Peyer's patch (tissue), 4 donors: ENCODE data around the gene CENPW. TPM values are rescaled to one million over a fixed set of nuclear protein-coding genes. Genes with fewer than 3 reads are reported as not detected.
A peak's percentile ranks its signal among the peaks of the same experiment; 100 is the strongest.

Experiments
- DNase-seq, 3 donors: peaks; one replicate each; pipeline ENCODE4 v3.0.0-alpha.2; 2017 to 2019
- H3K27ac ChIP-seq, 4 donors: fragments of 200-600 bp; sonication (generic); one replicate each; pipeline ENCODE4 v1.5.1; 2016 to 2019
- H3K27me3 ChIP-seq, 2 donors: fragments of 200-600 bp; sonication (generic); one replicate each; pipeline ENCODE4 v1.5.1; 2019
- H3K36me3 ChIP-seq, 3 donors: fragments of 200-600 bp; sonication (generic); one replicate each; pipeline ENCODE4 v1.5.1; 2016 to 2019
- H3K4me1 ChIP-seq, 4 donors: fragments of 200-600 bp; sonication (generic); one replicate each; pipeline ENCODE4 v1.5.1; 2016 to 2019
- H3K4me3 ChIP-seq, 4 donors: fragments of 200-600 bp; sonication (generic); 1 replicate in 3 of 4; 2 replicates in 1 of 4; pipeline ENCODE4 v1.5.1; 2016 to 2019; ENCODE audit warnings: mild to moderate bottlenecking in 1 of 4
- H3K9me3 ChIP-seq, 4 donors: fragments of 200-600 bp; sonication (generic); one replicate each; pipeline ENCODE4 v1.5.1; 2016 to 2019; ENCODE audit warnings: mild to moderate bottlenecking in 1 of 4
- POLR2A ChIP-seq, 2 donors: fragments of 450-650 bp; IDR thresholded peaks; one replicate each; pipeline ENCODE4 v1.5.1; 2017; ENCODE audit warnings: antibody characterized with exemption in 2 of 2, mild to moderate bottlenecking in 2 of 2, moderate library complexity in 2 of 2
- total RNA-seq, 4 donors: library from RNA; depleted of rRNA; stranded (reverse); fragments of >200 nt; gene quantifications; one replicate each; pipeline ENCODE4 v1.1.0, GENCODE V29; 2016
- TF ChIP-seq, protein P1 (sequence below), 6 experiments: fragments of 450-650 bp in 4 of 6; fragments of 200-600 bp in 2 of 6; sonication (generic) in 1 of 6; IDR thresholded peaks; one replicate each; pipeline ENCODE4 v1.5.1; 2017 to 2019; ENCODE audit warnings: antibody characterized with exemption in 6 of 6, mild to moderate bottlenecking in 3 of 6, moderate library complexity in 1 of 6

The CENPW gene
- 1 to 10 TPM in 1 of 4 donors, not detected in 3; 3.3 TPM for total RNA-seq

- Histone ChIP-seq H3K27me3 (no peaks in the 10 kb centered on the region), H3K27ac (peak within 1 kb of the TSS in 3 of 4 donors; percentile 15 to 37 (median 28)), H3K4me3 (peak within 1 kb of the TSS; percentile 49 to 69 (median 59)), H3K4me1 (peaks cover 0 to 14% (median 1%) of the 10 kb centered on the region in 4 donors), H3K9me3 (no peaks in the 10 kb centered on the region), H3K36me3 (no peaks in the 10 kb centered on the region)
- TF ChIP-seq POLR2A (IDR thresholded peaks at IDR 0.05) = peak in 1 of 2 donors; percentile 9
- TF ChIP-seq, protein P1, sequence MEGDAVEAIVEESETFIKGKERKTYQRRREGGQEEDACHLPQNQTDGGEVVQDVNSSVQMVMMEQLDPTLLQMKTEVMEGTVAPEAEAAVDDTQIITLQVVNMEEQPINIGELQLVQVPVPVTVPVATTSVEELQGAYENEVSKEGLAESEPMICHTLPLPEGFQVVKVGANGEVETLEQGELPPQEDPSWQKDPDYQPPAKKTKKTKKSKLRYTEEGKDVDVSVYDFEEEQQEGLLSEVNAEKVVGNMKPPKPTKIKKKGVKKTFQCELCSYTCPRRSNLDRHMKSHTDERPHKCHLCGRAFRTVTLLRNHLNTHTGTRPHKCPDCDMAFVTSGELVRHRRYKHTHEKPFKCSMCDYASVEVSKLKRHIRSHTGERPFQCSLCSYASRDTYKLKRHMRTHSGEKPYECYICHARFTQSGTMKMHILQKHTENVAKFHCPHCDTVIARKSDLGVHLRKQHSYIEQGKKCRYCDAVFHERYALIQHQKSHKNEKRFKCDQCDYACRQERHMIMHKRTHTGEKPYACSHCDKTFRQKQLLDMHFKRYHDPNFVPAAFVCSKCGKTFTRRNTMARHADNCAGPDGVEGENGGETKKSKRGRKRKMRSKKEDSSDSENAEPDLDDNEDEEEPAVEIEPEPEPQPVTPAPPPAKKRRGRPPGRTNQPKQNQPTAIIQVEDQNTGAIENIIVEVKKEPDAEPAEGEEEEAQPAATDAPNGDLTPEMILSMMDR (IDR thresholded peaks at IDR 0.05) = no peak
- DNase-seq = peak; percentile 78 to 98 (median 95)
Measured at GRCh38 chr6:126339796-126340609, at the start of gene CENPW. TSS of gene CENPW (plus strand) at chr6:126340115. CDS start at chr6:126340274, 159 bp downstream.

DNA sequence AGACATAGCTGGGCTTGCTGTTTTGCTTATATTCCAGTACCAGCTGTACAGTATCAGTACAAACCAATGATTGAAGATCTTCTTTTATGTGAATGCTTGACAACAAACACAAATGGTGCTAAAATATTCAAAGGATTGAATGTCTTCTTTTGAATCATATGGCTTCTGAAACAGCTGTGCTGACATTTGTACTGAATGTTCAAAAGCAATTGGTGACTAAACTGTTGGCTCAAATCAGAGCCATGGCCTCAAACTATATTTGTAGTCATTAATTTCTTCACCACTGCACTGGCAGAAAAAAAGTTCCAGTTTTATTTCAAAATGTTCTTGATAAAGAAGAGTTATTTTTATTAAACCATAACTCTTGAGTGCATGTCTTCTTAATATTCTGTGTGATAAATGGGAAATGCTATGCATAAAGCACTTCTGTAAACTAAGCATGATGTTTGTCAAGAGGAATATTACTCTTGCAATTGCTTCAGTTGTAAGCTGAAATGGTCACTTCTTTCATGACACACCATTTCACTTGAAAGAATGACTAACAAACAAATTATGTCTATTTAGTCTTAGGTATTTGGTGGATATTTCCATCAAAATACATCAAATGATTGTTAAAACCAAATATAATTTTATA, 45.9 kb upstream of the CENPW start:
- Histone ChIP-seq H3K9me3 (no peaks in the 10 kb centered on the region), H3K36me3 (no peaks in the 10 kb centered on the region), H3K27ac (no peak overlapping the region), H3K4me3 (no peak overlapping the region), H3K27me3 (no peaks in the 10 kb centered on the region), H3K4me1 (no peaks in the 10 kb centered on the region)
- DNase-seq = no peak
- no peak for TF ChIP-seq POLR2A (IDR thresholded peaks at IDR 0.05)
- TF ChIP-seq, protein P1 (IDR thresholded peaks at IDR 0.05) = no peak

DNA sequence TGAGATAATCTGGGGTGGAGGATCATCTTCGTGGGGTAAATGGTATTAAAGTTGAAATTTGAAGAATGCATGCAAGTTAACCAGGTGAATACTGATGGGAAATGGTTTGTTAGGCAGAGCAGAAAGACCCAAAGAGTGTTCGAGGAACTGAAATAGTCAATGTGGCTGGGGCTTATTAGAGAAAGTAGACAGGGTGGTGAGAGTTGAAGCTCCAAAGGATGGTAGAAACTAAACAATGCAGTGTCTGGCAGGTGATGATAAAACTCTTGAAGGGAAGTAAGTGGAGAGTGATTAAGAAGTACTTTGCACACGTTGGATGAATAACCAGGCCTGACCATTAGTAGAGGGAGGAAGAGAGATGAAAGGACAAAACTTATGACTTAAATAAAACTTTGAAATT, 39.8 kb upstream of the CENPW start:
- no peak for DNase-seq
- H3K4me1 ChIP-seq = no peaks in the 10 kb centered on the region
- H3K9me3 ChIP-seq = no peaks in the 10 kb centered on the region
- H3K36me3 ChIP-seq = no peaks in the 10 kb centered on the region
- TF ChIP-seq POLR2A (IDR thresholded peaks at IDR 0.05) = no peak
- TF ChIP-seq, protein P1 (IDR thresholded peaks at IDR 0.05) = no peak
- no peaks in the 10 kb centered on the region for H3K27me3 ChIP-seq
- H3K27ac ChIP-seq = no peak overlapping the region
- no peak overlapping the region for H3K4me3 ChIP-seq

- Histone ChIP-seq H3K9me3 (no peaks in the 10 kb centered on the region), H3K36me3 (no peaks in the 10 kb centered on the region), H3K27ac (no peak overlapping the region), H3K4me1 (no peaks in the 10 kb centered on the region), H3K4me3 (no peak overlapping the region), H3K27me3 (no peaks in the 10 kb centered on the region)
- no peak for DNase-seq
- TF ChIP-seq, protein P1 (IDR thresholded peaks at IDR 0.05) = no peak
- no peak for TF ChIP-seq POLR2A (IDR thresholded peaks at IDR 0.05)
Measured at GRCh38 chr6:126300735-126301134, 39.2 kb upstream of the CENPW start.

- no peak for DNase-seq
- Histone ChIP-seq H3K4me3 (no peak overlapping the region), H3K4me1 (no peaks in the 10 kb centered on the region), H3K27me3 (no peaks in the 10 kb centered on the region), H3K27ac (no peak overlapping the region), H3K36me3 (no peaks in the 10 kb centered on the region), H3K9me3 (no peaks in the 10 kb centered on the region)
- TF ChIP-seq, protein P1 (IDR thresholded peaks at IDR 0.05) = no peak
- no peak for TF ChIP-seq POLR2A (IDR thresholded peaks at IDR 0.05)
Measured at GRCh38 chr6:126302191-126302590, 37.7 kb upstream of the CENPW start.
